AML-193 (cell line): ENCODE data around the gene CDH6.

Experiments
- DNase-seq, 2 experiments: peaks; one replicate each; lab custom pipeline; 2025; lab: John Stamatoyannopoulos, UW

Gene CDH6

GRCh38 chr5:31197183-31197582 is 3.7 kb downstream of the CDH6 start:
- DNase-seq: no peak

DNA sequence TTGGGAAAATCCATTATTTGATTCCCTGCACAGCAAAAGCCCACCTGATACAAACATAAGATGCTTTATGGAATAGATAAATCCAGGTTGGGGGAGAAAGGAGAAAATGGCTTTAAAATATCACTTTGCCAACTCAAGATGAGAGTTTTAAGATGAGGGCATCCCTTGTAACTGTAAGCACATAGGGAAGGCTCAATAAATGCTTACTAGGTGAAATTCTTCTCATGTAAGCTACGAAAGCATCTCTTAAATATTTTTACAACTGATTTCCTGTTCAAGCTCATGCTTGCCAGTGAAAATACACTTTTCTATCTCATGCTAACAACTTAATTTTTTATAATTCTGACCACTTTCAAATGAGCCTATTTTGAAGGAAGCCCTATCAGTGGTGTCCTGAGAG is 11.5 kb downstream of the CDH6 start:
- DNase-seq: no peak

GRCh38 chr5:31208043-31208442 is 14.6 kb downstream of the CDH6 start:
- DNase-seq: no peak

DNA sequence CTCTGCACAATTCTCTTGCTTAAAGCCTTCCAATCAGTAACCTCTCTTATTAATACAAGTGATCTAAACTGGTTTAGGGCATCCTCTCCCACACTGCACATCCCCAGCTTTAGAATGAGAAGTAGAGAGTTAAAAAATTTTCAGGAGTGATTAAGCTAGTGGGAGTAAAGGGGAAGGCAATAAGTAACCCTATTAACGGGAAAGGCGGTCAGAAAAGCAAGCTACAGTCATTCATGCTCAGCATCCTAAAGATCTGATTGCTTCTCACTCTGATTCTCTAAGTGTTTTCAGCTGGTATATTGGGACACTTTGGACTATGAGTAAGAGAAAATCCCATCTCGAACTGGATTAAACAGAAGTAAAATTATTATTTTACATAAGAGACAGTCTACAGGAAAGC is 15.8 kb downstream of the CDH6 start:
- no peak for DNase-seq

DNA sequence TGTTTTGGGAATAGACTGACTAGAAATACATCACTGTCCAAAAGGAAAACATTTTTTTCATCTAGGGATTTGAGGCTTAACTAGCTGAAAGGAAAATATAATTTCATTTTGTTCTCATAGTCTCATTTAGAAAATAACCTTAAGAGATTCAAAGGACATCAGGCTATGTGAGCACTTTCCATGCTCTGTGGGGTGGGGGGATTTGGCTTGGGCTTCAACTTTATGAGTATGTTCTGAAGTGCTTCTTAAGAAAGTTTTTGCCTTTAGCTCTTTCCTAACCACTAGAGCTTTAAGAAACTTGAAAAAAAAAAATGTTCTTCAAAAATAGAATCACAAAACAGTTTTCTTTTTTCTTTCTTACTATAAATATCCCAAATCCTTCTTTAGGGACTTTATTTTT is 17.6 kb downstream of the CDH6 start:
- no peak for DNase-seq

GRCh38 chr5:31213257-31213656 is 19.8 kb downstream of the CDH6 start:
- no peak for DNase-seq

DNA sequence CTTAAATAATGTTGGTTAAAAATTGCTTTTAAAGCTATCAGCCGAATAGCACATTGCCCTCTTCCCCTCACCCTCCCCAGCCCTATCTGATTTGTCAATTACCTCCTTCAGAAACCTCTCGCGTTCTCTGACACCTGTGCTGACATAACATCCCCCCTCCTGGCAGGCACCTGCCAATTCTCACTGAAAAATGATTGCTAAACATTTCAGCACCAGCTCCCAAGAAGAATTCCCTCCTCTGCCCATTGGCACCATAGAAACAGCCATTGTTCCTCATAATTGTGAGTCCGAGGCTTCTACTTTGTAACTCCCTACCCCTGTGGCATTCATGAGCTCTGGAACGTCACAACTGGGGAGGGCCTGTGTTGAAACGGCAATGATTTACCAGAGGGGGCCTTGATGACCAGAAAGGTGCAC is 20.2 kb downstream of the CDH6 start:
- DNase-seq: no peak

DNA sequence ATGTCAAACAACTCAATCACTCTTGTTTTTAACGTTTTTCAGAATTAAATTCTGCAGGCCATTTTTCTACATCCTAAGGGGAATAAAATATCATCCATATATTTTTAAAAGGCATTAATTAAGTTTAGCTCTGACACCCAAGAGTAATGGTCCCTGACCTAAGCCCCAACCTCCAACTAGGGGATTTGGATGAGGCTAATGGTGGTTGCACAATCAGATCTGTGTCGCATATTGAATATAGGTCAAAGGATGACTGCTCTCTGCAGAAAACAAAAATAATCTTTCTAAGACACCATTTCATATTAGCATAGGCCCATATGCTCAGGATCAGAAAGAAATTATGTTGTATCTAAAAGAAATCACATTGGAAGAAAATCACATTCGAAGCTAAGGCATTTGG is 20.7 kb downstream of the CDH6 start:
- no peak for DNase-seq

- DNase-seq: no peak
Measured at GRCh38 chr5:31215236-31215635, 21.8 kb downstream of the CDH6 start.

GRCh38 chr5:31217446-31217845 is 24.0 kb downstream of the CDH6 start:
- DNase-seq: no peak

DNA sequence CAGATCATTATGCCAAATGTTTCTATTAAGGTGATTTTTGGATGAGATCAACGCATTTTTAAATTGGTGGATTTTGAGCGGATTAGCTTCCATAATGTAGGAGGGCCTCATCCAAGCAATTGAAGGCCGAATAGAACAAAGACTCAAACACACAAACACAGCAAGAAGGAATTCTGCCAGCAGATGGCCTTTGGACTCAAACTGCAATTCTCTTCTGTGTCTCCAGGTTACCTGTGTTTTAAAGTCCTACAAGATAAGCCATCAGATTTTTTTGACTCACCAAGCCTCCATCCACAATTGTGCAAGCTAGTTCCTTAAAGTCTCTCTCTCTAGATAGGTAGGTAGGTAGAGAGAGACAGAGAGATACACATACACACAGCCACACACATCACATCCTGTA is 25.5 kb downstream of the CDH6 start:
- DNase-seq: no peak

GRCh38 chr5:31221001-31221400 is 27.5 kb downstream of the CDH6 start:
- no peak for DNase-seq

DNA sequence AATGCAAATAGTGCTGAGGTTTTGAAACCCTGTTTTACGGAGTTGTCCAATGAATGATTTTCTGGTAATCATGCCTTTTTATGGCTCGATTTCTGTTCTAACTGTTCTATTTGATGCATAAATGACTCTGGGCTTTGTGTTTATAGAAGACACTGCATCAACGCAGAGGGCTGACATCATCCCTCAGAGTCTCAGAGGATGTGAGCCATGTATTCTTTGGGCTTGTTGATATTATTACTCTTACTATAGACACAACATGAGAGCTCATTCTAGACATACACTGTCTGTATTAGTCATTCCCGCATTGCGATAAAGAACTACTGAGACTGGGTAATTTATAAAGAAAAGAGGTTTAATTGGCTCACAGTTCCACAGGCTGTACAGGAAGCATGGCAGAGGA is 31.6 kb downstream of the CDH6 start:
- DNase-seq: no peak

DNA sequence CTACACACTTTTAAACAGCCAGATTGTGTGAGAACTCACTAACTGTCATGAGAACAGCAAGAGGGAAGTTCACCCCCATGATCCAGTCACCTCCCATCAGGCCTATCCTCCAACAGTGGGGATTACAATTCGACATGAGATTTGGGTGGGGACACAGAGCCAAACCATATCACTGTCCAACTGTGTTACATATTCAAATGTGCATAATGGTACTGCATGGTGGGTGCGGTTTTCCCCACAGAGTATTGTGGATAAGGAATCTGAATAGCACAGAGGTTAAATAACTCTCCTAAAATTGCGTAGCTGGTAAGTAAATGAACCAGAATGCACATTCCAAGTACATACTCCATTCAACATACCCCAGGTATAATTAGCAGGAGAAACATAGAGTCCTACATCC is 32.1 kb downstream of the CDH6 start:
- no peak for DNase-seq

GRCh38 chr5:31226651-31227050 is 33.2 kb downstream of the CDH6 start:
- DNase-seq: no peak

DNA sequence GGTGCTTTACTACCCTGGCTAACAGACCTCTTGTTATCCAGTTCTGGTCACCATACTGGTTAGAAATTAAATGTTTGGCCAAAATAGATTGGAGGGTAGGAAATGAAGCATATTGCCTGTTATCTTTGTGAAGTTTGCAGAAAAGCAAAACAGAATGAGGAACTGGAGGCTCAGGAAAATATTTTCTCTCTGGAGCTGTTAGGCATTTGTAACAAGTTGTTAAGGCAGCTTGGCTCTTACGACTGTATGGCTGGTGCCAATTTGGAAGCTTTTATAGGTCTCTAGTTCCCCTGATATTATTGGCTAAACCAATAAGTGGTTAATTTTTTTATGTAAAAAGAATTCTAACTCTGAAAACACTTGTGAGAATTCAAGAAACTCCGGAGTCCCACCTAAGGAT is 35.8 kb downstream of the CDH6 start:
- no peak for DNase-seq

- DNase-seq: no peak
Measured at GRCh38 chr5:31231177-31231838, 37.8 kb downstream of the CDH6 start.

GRCh38 chr5:31232273-31232888 is 38.9 kb downstream of the CDH6 start:
- DNase-seq: peak; percentile 24 to 27

DNA sequence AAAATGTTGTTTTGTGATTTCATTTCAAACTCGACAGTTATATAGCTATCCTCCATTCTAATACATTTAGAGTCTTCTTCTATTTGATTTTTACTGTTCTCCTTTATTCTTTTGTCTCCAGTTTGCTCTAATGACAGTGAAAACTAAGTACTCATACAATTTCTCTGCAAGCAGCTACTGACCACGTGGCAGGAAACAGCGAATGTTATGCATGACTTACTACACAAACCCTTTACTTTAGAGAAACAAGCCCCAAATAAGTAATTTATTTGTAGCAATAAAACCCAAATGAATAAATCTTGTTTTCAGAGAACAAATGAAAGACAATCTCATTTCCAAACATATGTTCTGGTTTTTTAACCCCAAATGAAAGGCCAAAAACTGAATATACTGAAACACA is 41.9 kb downstream of the CDH6 start:
- DNase-seq: no peak

- no peak for DNase-seq
Measured at GRCh38 chr5:31236339-31236738, 42.9 kb downstream of the CDH6 start.

- no peak for DNase-seq
Measured at GRCh38 chr5:31237174-31237573, 43.7 kb downstream of the CDH6 start.

- no peak for DNase-seq
Measured at GRCh38 chr5:31238497-31238896, 45.0 kb downstream of the CDH6 start.

DNA sequence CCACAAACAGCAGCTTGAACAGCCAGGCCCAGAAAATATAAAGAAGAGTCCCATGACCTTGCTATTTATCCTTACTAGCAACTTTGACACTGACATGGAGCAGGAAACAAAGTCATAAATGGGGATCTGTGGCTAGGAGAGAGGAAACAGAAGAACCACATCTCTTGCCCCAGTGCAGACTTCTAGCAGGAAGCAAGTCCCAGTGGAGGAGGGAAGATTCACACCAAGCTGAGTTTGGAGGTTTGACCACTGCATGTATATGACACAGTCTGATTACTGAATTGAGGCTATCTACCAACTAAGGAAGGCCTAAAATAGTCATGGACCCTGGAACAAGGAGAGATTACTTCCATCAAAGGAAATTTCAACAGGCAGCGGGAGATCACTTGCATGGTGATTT is 51.4 kb downstream of the CDH6 start:
- DNase-seq: no peak

- no peak for DNase-seq
Measured at GRCh38 chr5:31247381-31247780, 53.9 kb downstream of the CDH6 start.
